ENCODE measurements around the gene FOXD4L1.
"Not testable (repeated sequence)": the region's sequence is repeated elsewhere in the genome, so short reads cannot be mapped to it uniquely, and the experiment has no call there.

The FOXD4L1 gene

DNA sequence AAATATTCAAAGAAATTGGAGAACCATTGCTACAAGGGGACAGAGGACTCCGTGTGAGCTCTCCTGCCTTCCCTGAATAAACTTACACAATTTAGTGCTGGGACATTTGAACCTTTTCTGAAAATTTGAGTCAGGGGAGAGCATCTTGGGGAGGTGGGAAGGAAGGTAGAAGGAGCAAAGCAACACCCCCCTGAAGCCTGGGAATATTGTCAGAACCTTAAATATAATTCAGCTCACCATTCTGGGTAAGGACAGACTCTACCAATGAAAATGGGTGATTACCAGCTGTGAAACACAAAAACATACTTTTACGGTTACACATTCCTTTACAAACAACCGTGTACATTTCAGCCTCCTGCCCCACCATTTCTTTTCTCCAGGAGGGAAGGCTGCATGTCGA is at the start of gene FOXD4L1:
FOXD4L1 (plus strand) TSS at position 301 of the 400 bp plus-strand sequence. CDS start 592 bp downstream, outside the sequence.
- not testable (repeated sequence) for DNase-seq (ENCODE audit: low read depth)

DNA sequence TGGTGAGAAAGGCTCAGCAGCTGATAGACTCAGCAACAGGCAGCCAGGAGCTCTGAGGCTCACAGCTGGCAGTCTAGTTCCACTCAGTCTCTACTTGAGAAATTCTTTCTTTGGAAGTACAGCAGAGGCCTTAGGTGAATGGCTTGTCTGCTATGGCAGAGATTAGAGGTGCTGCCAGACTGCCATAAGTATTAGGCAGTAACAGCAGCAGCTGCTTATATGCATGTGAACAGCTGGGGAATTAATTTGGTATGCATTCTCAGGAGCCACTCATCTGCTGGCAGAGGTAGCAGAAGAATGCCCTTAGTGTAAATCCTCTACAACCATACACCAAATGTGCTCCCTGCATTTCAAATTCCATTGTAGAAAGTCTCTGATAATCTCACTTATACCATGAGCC is 32.7 kb upstream of the FOXD4L1 start:
- not testable (repeated sequence) for DNase-seq (ENCODE audit: low read depth)

DNA sequence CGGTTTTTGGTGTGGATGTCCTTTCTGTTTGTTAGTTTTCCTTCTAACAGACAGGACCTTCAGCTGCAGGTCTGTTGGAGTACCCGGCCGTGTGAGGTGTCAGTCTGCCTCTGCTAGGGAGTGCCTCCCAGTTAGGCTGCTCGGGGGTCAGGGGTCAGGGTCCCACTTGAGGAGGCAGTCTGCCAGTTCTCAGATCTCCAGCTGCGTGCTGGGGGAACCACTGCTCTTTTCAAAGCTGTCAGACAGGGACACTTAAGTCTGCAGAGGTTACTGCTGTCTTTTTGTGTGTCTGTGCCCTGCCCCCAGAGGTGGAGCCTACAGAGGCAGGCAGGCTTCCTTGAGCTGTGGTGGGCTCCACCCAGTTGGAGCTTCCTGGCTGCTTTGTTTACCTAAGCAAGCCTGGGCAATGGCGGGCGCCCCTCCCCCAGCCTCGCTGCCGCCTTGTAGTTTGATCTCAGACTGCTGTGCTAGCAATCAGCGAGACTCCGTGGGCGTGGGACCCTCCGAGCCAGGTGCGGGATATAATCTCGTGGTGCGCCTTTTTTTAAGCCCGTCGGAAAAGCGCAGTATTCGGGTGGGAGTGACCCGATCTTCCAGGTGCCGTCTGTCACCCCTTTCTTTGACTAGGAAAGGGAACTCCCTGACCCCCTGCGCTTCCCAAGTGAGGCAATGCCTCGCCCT is 21.6 kb upstream of the FOXD4L1 start:
- not testable (repeated sequence) for DNase-seq (ENCODE audit: low read depth)

DNA sequence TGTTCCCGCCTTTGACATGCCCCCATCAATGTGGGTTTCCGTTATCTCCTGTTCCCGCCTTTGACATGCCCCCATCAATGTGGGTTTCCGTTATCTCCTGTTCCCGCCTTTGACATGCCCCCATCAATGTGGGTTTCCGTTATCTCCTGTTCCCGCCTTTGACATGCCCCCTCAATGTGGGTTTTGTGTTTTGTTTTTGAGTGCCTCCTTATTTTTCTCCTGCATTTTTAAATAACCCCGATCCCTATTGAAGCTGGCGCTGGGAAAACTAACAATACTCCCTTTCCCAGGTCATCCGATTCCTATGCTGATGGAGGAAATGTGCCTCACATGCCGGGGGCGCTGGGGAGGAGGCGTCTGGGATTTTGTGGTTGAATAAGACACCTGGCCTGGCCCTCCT is 1.9 kb upstream of the FOXD4L1 start:
- not testable (repeated sequence) for DNase-seq (ENCODE audit: low read depth)

DNA sequence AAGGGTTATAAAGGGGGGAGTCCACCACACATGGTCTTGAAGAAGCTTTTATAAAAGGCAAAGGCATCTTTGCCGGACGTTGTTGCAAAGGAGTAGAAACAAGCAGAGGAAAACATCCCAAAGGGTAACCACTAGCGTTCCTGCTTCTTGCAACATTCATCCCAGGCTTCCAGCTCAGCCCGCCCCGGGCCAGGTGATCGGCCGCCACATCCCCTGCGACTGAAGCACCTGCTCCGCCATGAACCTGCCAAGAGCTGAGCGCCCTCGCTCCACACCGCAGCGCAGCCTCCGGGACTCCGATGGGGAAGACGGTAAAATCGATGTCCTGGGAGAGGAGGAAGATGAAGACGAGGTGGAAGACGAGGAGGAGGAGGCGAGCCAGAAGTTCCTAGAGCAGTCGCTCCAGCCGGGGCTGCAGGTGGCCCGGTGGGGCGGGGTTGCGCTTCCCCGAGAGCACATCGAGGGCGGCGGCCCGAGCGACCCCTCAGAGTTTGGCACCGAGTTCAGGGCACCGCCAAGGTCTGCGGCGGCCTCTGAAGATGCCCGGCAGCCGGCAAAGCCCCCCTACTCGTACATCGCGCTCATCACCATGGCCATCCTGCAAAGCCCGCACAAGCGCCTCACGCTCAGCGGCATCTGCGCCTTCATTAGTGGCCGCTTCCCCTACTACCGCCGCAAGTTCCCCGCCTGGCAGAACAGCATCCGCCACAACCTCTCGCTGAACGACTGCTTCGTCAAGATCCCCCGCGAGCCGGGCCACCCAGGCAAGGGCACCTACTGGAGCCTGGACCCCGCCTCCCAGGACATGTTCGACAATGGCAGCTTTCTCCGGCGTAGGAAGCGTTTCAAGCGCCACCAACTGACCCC is 787 bp downstream of the FOXD4L1 start:
- not testable (repeated sequence) for DNase-seq (ENCODE audit: low read depth)

DNA sequence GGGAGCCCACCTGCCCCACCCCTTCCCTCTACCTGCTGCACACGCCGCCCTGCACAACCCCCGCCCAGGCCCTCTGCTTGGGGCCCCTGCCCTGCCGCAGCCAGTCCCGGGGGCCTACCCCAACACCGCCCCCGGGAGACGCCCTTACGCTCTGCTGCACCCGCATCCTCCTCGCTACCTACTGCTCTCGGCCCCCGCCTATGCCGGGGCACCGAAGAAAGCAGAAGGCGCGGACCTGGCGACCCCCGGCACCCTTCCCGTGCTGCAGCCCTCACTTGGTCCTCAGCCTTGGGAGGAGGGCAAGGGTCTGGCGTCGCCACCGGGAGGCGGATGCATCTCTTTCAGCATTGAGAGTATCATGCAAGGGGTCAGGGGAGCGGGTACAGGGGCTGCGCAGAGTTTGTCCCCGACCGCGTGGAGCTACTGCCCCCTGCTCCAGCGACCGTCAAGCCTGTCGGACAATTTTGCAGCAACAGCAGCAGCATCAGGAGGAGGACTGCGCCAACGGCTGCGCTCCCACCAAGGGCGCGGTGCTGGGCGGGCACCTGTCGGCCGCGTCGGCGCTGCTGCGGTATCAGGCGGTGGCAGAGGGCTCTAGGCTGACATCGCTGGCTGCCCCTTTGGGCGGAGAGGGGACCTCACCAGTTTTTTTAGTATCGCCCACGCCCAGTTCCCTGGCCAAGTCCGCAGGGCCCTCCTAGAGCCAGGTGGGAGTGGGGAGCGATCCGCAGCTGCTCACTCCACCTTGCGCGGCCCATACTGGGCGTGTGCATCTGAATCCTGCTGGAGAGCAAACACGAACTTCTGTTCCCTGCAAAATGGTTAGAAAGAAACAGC is 1.6 kb downstream of the FOXD4L1 start:
- DNase-seq (ENCODE audit: low read depth), result not testable (repeated sequence)

DNA sequence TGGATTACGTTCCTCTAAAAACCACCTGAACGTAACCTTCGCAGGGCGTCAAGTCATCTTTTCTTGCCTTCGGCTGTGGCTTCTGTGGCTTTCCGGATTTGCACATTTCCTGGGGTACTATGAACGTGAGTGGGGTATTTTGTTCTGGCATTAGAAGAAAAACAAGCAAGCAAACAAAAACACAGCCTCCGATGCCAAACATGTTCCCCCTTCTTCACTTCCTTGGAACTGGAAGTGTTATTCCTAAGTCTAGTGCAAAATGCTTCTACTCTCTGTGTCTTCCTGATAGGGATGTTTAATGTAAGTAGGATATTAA is 2.2 kb downstream of the FOXD4L1 start:
- not testable (repeated sequence) for DNase-seq (ENCODE audit: low read depth)

DNA sequence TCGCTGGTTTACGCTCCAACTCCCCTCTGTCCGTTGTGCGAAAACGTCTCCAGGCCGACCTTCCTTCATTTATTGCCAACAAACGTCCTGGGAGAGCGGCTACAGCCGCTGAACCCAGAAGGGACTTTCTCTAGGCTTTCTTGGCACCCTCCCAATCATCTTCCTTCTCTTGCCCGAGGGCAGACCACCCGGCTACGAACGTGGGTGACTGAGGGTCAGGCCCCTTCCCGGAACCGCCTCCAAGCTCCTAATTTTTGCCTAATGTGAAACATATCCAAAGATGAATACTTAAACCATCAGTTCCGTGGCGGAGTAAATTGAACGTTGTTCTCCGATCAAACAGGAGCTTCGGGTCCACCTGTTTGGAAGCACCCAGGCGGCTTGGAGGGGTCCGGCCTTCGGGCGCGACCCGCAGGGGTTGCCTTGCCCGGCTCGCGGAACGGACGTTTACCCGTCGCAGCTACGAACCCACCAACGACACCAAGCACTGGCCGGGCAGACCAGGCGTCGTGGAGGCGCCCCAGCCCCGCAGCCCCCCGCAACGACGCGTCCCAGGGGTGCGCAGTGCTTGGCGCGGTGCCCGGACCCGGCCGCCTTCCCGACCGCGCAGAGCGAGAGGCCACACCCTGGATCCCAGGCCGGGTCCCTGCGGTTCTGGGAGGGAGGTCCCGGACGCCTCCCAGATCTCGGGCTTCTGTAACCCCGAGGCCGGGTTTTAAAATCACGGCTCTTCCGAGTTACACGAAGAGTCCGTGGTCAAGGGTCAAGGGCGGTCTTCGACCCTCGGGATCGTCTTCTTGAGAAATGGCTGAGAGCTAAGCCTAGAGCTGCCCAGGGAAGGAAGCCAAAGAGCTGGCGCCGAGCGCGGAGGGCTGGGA is 4.0 kb downstream of the FOXD4L1 start:
- DNase-seq (ENCODE audit: low read depth), result not testable (repeated sequence)

DNA sequence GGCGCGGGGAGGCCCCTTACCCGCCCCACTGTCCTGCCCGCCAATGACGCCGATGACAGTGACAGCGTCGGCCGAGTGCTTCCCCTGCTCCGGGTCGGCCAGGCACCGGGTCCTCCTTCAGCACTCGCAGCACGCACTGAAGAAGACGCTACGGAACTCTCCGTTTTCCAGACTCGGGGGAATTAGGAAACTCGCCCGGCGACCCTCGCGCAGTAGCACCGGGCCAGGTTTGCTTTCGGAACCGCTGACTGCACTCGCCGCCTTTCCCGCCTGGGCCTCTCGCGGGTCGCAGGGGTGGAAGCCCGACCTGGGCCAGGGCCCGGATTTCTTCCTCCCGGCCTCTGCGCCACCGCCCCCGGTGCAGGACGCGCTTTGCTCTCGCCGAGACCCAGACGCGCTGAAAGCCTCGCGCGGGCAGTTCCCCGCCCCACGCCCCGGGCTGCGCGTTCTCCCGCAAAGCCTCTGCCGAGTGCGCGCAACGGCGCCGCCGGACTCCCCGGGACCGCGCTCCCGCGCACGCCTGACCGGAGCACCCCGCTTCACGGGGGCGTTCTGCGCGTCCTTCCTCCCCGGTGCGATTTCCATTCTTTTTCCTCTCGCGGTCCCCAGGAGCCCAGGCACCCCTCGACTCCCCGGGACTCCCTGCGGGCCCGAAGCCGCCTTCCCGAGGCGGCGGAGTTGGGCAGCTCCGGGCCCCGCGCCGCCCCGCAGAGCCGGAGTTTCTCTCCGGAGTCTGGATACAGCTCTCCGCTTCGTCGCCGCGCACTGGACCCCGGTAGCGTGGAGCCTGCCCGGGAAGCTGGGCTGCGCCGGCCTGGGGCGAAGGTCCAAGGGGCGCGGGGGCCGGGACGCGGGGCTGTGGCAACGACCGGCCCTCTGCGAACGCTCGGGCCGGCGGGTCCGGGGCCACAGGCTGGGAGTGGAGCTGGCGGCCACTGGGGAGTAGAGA is 4.9 kb downstream of the FOXD4L1 start:
- not testable (repeated sequence) for DNase-seq (ENCODE audit: low read depth)

DNA sequence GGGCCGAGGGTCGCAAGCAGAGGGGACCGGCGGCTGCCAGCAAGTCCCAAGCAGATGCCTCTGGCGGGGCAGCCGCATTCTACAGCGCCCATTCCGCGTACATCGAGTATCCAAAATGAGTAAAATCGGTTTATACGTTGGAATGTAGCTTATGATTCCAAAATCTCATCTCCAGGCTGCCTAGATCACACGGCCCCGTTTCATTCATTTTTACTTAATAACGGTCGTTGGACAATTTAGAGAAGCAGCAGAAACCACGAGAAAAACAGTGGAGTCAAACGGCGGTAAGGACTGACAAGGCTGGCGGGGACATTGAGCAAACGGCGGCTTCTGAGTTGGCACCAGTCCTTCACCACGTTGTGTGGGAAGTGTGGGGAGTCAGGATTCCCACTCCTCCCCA is 5.6 kb downstream of the FOXD4L1 start:
- not testable (repeated sequence) for DNase-seq (ENCODE audit: low read depth)

DNA sequence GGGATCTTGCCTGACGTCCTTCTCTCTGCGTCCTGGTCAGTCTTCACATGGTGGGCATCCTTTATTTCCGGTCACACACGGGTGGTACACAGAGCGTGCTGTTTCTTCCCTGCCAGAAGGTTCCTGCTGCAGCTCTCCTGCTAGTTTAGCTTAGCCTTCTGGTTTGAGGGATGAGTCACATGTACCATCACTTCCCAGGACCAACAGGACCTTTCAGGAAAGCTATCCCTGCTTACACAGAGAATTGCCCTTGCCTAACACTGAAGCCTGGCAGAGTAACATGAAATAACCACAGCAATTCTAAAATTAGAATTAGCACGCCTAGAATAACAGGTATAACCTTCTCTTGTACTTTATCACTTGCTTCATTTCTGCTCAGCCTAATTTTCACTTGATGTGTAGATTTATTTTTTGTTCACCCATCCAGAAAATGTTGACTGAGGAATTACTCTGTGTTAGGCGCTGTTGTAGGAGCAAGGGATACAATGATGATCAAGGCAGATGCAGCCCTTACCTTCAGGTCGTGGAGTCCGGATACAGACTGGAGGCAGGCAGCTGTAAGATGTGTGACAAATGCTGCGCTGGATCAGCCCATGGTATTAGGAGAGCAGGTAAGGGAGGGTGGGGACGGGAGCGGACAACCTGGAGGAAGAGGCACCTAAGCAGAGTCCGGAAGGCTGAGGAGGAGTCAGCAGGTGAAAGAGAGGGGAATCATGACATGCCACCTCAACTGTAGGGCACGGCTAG is 9.1 kb downstream of the FOXD4L1 start:
- DNase-seq (ENCODE audit: low read depth), result not testable (repeated sequence)

DNA sequence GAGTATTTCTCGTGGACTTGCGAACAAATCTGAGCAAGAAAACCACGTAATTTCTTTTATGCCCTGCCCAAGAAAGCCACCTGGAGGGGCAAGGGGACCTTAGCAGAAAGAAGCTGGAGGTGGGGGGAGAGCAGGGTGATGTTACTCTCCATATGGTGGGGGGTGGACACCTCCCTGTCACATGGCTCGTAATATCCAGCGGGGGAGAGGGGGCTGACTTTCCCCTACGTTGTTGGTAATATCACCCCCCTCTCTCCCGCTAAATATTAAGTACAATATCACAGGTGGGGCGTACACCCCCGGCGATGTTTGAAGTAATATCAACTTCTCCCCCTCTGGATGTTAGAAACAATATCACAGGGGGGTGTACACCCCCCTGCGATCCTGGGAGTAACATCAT is 9.7 kb downstream of the FOXD4L1 start:
- not testable (repeated sequence) for DNase-seq (ENCODE audit: low read depth)

DNA sequence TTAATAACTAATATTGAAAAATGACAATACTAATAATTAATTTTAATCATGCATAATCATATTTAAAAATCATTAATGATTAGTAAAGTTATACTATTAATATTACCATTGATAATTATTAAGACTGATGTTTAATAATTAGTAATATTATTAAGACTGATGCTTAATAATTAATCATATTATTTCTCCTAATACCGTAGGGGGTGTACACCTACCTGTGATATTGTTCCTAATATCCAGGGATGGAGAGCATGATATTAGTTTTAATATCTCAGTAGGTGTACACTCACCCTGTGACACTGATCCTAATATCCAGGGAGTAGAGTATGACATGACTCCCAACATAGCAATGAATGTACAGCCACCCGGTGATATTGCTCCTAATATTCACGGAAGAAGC is 12.4 kb downstream of the FOXD4L1 start:
- not testable (repeated sequence) for DNase-seq (ENCODE audit: low read depth)

DNA sequence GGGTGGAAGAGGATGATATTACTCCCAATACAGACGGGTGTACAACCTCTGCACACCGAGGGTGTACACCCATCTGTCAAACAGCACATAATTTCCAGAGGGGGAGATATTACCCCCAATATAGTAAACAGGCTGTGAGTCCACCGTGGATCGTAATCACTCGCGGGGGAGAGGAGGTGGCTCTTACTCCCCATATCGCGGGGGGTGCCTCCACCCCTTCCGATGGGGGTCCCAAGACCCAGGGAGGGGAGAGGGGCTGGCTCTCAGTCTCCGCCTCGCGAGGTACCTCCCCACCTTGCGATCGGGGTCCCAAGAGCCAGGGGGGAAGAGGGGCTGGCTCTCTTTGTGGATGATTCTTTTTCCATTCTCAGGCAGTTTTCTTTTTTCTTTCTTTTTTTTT is 13.4 kb downstream of the FOXD4L1 start:
- DNase-seq (ENCODE audit: low read depth), result not testable (repeated sequence)

DNA sequence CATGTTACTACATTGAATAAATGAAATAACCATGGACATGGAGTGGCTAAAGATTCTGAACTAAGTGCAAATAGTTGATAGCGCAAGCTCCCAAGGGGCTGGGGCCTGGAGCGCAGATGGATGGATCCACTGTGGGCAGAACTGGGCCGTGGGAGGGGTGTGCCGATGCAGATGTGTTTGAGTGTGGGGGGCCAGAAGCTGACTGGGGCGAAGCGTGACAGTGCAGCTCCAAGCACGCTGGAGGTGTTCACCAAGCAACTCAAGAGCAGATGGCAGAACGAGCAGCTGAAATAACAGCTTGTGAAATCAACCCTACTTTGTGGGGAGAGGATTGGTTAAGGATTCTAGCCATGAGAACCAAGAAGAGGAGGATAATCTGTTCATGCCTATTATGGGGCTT is 17.0 kb downstream of the FOXD4L1 start:
- not testable (repeated sequence) for DNase-seq (ENCODE audit: low read depth)

DNA sequence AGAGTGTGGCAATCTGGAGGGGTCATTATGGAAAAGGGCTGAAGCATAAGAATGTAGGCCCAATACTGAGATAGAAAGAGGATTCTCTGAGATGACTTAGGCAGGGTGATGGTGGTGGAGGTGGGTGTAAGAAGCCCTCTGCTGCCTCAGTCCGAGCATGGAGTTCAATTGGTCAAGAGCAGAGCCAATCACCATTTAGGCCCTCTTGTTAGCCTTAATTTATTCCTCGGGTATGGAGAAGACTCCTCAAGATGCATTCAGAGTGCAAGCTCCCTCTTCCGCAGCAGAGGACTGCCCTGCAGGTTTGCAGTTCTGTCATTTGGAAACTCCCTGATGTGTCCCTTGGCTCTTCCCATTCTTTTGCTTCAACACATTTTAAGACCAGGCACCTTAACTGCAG is 17.5 kb downstream of the FOXD4L1 start:
- DNase-seq (ENCODE audit: low read depth), result not testable (repeated sequence)

DNA sequence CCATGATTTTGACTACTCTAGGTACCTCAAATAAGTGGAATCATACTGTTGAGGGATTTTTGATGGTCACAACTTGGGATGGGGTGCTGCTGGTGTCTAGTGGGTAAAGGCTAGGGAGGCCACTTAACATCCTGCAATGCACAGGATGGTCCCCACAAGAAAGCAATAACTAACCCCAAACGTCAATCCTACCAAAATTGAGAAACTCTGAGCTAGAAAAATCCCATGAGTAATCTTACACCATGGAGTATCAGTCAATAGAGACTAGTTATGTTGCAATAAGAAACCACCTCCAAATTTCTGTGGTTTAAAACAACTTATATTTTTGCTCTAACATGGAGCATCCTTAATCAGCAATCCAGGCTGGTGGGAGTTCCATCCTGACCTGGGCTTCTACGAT is 18.6 kb downstream of the FOXD4L1 start:
- not testable (repeated sequence) for DNase-seq (ENCODE audit: low read depth)

DNA sequence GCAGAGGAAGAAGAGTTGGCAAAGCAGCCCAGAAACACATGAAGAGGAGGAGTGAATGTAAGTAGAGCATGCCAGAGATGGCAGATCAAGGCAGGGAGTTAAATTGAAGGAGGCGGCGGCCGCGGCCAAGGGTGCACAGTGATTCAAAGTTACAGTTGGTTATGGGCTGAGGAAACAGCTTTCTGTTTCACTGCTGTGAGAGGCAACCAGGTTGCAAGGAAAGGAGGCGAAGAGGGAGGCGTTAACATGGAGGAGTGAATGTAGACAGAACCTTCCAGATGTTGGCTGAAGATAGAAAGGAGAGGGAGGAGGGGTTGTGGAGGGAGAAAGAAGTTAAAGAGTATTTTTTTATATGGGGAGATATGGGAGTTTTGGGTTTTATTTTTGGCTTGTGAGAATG is 22.4 kb downstream of the FOXD4L1 start:
- not testable (repeated sequence) for DNase-seq (ENCODE audit: low read depth)

DNA sequence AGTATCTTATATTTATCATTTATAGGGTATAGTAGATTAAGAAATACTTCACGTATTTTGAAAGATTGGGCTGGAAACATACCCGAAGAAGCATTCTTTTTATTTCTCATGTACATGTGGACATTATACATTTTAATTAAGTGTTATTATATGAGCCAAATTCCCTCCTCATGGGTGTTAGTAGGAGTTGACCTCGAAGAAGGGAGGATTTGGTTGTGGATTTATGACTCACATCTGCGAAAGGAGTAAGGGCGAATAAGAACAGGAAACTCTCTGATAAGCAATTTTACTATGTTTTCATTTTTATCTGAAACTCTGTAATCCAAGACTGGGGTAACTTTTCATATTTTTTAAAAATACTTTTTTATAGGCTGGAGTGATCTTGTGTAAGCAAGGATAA is 23.0 kb downstream of the FOXD4L1 start:
- DNase-seq (ENCODE audit: low read depth), result not testable (repeated sequence)
